Skin epidermis (tissue), 12 donors: ENCODE results near the gene MYO1H.

Experiments
- H3K27ac ChIP-seq, 21 experiments: fragments of 200-600 bp; sonication (generic) in 11 of 21; one replicate each; pipeline ENCODE4 v1.5.0; 2020; ENCODE audit warnings: mild to moderate bottlenecking in 3 of 21, inconsistent platforms in 2 of 21, moderate library complexity in 2 of 21
- H3K4me3 ChIP-seq, 7 experiments: fragments of 200-600 bp; sonication (generic) in 2 of 7; one replicate each; pipeline ENCODE4 v1.5.0; 2020; ENCODE audit warnings: inconsistent platforms in 2 of 7, mild to moderate bottlenecking in 2 of 7, moderate library complexity in 1 of 7

The MYO1H gene

GRCh38 chr12:109481863-109482262, 134.2 kb downstream of the MYO1H start:
- no peak overlapping the region for H3K4me3 ChIP-seq

DNA sequence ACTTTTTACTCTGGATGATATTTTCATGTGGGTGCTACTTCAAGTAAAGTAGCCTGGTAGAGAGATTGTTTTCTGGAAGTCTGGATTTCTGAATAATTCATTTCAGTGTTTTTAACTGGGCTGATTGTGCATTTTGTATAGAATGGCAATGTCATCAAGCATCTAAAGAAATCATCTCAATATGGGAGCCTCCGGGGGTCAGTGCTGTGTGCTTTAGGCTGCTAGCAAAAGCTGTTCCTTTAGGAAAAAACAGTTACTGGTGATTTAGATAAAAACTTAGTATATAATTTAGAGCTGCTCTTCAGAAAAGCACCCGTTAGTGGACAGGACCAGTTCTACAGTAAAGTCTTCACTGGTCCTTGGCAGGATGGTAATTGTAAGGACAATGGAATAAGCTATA, 134.8 kb downstream of the MYO1H start:
- Histone ChIP-seq H3K4me3 (no peak overlapping the region), H3K27ac (no peak overlapping the region)

More at GRCh38 chr12:109481863-109482262, 134.2 kb downstream of the MYO1H start:
- no peak overlapping the region for H3K27ac ChIP-seq

- no peak overlapping the region for H3K27ac ChIP-seq
- H3K4me3 ChIP-seq, result no peak overlapping the region
Measured at GRCh38 chr12:109482894-109483293, 135.2 kb downstream of the MYO1H start.

- H3K27ac ChIP-seq, result no peak overlapping the region
Measured at GRCh38 chr12:109483346-109483745, 135.6 kb downstream of the MYO1H start.

DNA sequence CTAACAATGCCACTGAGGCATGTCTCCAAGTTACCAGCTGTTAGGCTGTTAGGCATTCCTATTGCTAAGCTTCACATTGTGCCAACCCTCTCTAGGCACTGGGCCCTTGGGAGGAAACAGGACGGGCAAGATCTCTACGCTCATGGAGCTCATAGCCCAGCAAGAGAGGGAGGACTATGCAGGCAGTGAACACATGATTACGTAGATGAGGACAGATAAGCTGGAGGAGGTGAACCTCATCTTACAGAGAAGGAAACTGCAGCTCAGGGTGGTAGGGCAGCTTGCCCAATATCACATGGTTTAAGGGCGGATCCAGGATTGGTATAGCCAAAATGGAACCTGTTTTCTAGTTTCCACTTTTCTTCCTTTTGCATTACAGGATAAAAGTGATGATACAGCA, 137.5 kb downstream of the MYO1H start:
- Histone ChIP-seq H3K4me3 (no peak overlapping the region), H3K27ac (no peak overlapping the region)

More at GRCh38 chr12:109483346-109483745, 135.6 kb downstream of the MYO1H start:
- H3K4me3 ChIP-seq, result no peak overlapping the region

DNA sequence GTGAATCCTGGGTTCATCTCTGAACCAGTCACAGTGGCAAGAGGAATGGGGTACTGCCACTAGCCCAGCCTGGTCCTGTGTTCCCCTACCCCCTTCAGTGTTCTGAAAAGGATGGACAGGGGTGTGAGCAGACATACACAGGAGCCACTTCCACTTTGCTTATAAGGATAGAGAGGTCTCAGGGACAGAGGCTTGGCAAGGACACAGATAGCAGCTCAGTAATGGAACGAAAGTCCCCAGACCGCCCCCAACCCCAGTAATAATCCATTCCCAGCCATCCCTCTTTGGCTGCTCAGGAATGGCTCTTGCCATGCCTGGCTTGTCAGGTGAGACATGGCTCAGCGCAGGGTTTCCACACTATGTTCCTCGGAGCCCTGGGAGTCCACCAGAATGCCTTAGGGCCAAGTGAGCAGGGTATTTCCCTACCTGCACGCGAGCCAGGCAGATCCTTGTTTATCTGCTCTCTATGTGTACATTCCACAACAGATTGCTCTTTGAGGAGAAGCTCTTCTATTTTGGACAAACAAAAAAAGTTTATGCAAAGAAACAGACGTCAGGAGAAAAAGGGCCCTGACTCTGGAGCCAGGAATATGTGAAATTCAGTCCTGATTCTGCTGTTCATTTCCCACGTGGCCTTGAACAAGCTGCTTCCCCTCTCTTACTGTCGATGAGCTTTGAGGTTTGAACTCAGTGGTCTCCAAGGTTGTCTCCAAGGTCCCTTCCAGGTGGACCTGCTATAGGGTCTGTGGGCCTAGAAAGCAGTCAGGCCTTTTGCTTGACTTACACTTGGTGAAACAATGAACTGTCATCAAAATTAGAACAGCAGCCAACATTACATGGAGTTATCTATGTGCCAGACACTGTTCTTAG, 139.7 kb downstream of the MYO1H start:
- H3K27ac ChIP-seq, result no peak overlapping the region
- no peak overlapping the region for H3K4me3 ChIP-seq

DNA sequence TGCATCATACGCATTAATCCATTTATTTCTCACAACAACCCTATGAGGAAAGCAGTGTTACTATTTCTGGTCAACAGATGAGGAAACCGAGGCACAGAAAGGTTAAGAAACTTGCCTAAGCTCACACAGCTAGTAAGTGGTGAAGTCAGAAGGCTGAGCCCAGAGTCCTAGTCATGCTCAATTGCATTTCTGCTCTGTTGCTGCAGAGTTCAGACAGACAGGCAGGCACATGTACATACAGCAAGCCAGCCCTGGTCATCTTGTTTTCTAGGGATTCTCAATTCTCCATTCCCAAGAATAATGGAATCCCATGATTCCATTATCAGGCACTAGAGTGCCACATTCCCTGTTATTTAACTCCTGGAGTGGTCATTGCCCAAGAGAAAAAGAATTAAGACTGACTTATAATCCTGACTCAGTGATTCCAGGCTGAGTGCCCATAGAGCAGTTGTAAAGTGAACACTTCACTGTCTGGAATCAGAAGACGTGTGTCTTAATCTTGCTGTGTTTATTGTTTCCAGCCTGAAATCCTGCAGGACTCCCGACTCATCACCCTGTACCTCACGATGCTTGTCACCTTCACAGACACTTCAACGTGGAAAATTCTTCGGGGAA, 140.5 kb downstream of the MYO1H start:
- Histone ChIP-seq H3K27ac (no peak overlapping the region), H3K4me3 (no peak overlapping the region)

- no peak overlapping the region for H3K27ac ChIP-seq
- H3K4me3 ChIP-seq, result no peak overlapping the region
Measured at GRCh38 chr12:109489016-109489954, 141.6 kb downstream of the MYO1H start.

DNA sequence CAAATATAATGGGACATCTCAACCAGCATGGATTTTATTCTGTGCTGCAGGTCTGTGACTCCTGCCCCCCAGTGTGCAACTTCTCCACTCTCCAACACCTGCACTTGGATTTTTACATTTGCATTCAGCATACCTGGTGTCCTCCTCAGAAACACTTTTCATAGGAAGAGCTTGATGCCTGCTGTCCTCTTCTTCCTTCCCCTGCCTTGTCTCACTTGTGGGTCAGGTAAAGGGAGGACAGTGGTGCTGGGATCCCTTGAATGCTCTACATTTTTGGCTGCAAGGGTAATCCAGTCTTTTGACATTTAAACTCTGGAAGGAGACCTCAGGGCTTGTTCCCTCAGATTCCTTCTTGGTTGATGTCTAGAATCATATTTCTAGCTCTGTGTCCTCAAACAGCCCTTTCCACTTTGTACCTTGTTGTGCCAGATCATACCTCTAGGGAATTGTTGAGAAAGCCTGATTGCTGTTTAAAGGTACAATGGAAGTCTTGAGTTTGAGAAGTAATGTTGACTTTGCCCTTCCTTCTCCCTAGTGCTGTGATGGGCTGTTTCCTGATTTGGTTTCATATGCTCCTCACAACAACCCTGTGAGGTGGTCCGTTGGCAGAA, 142.4 kb downstream of the MYO1H start:
- Histone ChIP-seq H3K4me3 (no peak overlapping the region), H3K27ac (no peak overlapping the region)

- Histone ChIP-seq H3K4me3 (no peak overlapping the region), H3K27ac (no peak overlapping the region)
Measured at GRCh38 chr12:109491671-109492070, 144.0 kb downstream of the MYO1H start.

GRCh38 chr12:109492371-109492770, 144.7 kb downstream of the MYO1H start:
- no peak overlapping the region for H3K4me3 ChIP-seq
- H3K27ac ChIP-seq, result no peak overlapping the region

DNA sequence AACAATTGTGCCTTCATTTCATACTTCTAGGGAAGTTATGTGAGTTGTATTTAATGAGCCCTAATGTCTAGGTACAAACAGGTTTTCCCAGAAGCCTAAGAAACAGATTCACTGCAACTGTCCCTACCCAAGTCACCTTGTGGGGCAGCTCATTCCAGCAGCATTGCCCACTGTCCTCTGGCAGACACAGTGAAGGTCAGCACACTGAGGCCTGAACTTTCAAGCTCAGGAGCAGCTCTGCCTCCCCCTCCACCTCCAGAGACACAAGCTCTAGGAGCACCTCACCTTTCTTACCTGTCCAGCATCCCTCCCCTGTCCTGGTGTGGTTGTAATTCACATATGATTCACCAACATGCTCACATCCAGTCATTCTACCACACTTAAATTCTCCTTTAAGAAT, 145.4 kb downstream of the MYO1H start:
- Histone ChIP-seq H3K27ac (no peak overlapping the region), H3K4me3 (no peak overlapping the region)

GRCh38 chr12:109493938-109494337, 146.2 kb downstream of the MYO1H start:
- Histone ChIP-seq H3K4me3 (no peak overlapping the region), H3K27ac (no peak overlapping the region)

- H3K4me3 ChIP-seq, result no peak overlapping the region
- no peak overlapping the region for H3K27ac ChIP-seq
Measured at GRCh38 chr12:109494348-109494881, 146.7 kb downstream of the MYO1H start.

- Histone ChIP-seq H3K4me3 (no peak overlapping the region), H3K27ac (no peak overlapping the region)
Measured at GRCh38 chr12:109495012-109495411, 147.3 kb downstream of the MYO1H start.

GRCh38 chr12:109496306-109496705, 148.6 kb downstream of the MYO1H start:
- Histone ChIP-seq H3K4me3 (no peak overlapping the region), H3K27ac (no peak overlapping the region)

DNA sequence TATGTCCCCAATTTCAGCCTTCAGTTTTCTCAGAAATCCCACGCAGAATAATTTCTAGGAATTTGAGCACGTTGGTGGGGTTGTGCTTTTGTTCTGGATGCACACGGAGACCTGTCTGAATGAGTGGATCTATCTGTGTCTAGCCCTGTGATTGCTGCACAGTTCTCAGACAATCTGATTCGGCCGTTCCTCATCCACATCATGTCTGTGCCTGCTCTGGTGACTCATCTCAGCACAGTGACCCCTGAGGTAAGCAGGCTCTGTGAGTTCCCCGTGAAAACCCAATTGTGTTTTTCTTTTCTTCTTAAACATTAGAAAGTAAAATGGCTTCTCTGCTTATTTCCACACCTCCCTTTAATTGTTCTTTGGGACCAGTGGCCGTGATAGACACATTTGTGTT, 150.0 kb downstream of the MYO1H start:
- Histone ChIP-seq H3K4me3 (no peak overlapping the region), H3K27ac (no peak overlapping the region)
